Measurements from ENCODE around the gene GRK3.

Gene GRK3

DNA sequence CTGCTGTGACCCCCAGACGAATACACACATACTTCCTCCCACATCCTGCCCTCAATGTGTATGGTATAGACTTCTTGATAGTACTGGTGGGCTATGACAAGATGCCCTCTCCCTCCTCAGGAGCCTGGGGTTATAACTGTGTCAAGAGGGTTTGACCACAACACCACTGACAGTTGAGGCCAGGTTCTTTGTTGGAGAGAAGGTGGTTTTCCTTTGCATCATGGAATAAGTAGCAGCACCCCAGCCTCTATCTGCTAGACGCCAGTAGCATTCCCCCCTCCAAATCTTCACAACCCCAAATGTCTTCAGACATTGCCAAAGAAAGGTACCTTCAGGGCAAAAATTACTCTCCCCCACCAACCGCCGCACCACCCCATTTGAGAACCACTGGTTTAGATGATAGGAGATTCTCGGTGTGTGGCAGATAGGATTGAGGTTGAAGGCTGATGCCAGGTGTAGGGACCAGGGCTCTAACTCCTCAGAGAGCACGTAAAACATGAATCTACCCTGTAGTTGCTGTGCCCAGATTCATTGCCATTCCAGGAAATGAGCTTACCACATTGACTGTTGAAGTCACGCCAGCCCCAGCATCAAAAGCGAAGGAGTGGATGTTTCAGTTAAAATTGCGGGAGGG, 172.0 kb downstream of the GRK3 start:
- DNase-seq (ENCODE audit: low spot score) = no peak

DNA sequence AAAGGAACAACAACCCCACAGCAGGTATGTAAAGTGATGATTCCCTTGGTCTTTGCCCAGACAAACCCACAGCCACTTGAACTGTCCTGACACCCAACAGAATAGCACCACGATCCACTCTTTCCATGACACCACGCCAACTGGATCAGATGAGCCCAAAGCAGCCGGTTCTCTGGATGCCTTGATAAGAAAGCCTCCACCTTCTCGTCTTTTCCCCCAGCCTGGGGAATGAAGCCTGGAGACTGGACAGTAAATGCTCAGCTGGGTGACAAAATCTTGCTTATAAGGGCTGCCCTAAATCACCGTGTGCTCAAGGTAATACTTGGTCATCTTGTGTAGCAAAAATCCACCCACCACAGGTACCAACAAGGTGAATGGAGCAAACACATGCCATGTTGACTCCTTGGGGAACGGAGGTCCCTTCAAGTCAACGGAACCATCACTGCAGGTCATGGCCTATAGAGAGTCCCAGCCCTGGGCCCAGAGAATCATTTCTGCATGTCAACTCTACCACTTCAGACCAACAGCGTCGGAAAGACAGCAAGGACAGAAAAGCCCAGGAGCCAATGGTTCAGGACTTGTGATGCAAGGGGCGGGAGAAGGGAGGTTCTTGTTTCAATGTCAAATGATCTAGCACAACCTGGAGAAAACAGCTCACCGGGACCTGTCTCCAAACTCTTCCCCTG, 175.3 kb downstream of the GRK3 start:
- no peak for DNase-seq (ENCODE audit: low spot score)

DNA sequence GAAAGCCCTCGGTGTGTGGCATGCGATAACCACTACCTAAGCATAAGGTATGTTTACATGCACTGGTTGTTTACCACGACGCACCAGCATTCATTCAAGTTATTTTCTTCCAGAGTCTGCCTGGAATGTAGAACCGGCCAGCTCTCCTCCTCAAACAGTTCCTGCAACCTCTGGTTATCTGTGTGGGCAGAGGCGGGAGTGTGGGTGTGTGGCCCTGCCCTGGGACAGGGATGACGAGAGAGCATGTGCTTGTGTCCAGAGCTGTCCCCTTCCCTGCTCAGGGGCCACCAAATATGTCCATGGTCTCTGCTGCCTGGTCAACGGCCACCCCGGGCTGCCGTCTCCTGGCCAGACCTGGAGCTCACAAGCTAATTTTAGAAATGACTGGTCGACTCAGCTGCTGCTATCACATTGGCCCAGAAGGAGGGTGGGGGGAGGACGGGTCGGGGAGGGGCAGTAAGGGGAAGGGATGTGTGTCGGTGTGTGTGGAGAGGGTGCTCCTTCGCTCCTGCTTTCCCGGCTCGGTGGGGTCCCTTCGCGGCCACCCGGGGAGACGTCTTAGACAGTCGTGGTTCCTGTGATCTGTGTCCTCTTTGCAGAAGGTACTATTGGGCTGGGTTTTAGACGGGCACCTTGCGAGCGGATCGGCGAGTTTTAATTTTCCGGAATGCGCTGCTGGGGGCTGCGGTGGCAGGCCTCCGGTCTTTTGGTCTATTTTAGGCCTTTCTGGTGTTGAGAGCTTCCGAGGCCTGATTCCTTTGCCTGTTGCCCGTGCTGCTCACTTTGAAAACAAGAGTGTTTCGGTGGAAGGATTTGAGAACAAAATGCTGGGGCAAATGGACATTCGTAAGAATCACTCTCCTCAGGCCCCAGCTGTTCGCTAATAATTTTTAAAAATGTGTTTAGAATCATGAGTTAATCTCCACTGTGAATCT, 177.5 kb downstream of the GRK3 start, which contains the start of gene MYO18B:
Gene MYO18B (plus strand): TSS at position 497 of the 935 bp plus-strand sequence. CDS start 18,905 bp downstream, outside the sequence.
- DNase-seq (ENCODE audit: low spot score) = no peak

DNA sequence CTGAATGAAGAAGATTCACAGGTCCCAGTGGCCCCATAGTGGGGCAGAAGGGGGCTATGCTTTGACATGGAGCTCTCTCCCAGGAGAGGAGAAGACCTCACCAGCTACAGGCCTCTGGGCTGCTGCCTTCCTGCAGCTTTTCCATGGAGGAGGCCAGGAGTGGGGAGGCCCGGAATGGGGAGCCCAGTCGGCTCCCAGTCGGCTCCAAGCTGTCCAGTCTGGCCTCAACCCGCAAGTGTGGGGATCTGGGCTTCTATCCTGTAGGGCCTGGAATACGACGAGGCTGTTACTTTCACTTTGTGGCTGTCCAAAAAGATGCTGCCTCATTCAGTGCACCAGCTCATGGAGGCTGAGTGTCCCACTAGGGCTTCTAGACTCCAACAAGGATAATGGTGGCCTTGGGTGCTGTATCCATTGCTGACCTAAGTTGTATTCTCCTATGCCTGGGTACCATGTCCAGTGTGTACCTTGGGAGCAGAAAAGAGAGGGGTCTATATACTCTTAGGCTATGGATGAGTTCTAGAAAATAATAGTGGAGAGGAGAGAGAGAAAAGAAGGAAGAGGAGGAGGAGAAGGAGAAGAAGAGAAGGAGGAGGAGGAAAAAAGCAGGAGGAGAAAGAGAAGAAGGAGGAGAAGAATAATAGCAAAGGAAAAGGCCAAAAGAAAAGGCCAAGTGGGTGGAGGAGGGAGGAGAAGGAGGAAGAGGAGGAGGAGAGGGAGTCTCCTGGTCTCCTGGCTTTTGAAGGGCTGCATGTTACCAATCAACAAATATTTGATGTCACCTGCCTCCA, 178.6 kb downstream of the GRK3 start:
- DNase-seq (ENCODE audit: low spot score) = no peak

DNA sequence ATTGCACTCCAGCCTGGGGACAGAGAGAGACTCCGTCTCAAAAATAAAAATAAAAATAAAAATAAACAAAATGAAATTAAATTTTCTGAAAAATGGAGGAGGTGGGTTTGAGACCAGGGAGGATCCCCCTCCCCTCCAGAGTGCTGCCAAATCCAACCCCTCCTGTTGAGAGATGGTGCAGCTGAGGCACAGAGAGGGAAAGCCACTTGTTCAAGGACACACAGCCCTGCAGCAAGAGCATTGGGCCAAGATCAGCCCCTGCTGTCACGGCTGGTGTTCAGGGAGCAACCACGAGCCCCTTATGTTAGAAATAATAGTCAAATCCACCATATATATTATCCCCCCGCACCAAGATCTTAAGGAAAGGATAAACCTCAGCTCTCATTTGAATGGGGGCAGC, 180.2 kb downstream of the GRK3 start:
- no peak for DNase-seq (ENCODE audit: low spot score)

DNA sequence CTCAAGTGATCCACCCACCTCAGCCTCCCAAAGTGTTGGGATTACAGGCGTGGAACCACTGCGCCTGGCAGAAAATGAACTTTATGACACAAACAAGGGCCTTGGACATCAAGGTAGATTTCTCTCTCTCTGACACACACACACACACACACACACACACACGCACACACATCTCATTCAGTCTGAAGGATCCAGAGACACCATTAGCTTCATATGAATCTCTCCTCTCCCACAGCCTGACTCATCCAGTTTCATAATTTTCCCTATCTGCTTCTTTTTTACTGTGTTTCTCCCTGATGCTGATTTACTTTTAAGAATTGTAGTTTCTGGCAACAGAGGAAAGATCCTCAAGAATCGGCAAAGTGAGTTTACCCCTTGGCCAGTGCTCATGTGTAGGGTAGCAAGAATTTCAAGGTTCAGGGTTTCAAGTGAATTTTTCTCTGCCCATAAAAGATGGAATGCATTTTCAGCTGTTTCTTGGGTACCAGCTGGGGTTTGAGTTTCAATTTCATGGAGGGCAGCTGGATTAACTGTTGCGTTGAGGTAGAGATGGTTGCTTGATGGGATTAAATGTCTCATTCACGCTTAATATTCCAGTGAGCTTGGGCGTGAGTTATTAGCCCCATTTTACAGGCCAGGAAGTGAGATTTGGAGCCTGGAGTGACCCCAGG, 181.0 kb downstream of the GRK3 start:
- peak; percentile 47 for DNase-seq (ENCODE audit: low spot score)

DNA sequence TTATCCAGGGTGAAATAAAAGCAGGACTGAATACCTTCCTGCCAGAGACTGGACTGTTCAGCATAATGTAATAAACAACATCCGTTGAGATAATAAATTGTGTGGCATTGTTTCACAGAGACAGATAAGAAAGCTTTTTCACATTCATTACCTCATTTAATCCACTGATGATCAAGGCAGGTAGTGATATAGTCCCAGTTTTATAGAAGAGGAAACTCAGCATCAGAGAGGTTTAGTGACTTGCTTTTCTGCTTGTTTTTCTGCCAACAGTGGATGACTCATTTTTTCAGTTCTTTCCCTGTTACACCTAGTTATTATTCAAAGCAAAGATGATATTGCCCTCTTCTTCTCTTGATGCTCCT, 181.5 kb downstream of the GRK3 start:
- peak; percentile 40 for DNase-seq (ENCODE audit: low spot score)

DNA sequence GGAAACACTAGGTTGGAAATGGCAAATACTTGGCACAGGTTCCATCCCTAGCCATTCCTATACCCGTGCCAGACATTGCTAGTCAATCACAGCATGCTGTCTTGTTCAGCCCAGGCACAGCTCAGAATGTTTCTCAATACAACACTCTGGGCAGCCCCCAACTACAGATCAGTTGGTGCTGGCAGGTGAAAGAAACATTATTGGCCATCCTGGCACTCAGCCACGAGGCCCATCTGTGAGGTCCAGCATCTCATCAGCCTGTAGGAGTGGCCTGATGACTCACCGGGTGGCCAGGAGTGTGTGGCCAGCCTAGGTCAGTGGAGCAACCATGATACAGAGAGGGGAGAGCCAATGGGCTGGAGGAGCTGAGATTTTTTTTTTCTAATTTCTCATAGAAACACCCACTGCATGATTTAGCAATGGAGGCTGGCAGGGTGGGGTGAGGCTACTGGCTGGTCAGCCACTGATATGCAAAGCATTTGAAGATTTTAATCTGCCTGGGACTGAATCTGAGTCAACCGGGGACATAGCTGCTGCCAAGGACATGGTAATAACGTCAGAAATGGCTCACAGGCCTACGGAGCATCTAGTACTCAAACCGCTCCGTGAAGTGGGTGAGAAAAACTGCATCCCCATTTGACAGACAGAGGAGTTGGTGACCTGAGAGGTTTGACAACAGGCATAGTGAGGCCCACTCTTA, 182.9 kb downstream of the GRK3 start:
- peak; percentile 98 for DNase-seq (ENCODE audit: low spot score)

DNA sequence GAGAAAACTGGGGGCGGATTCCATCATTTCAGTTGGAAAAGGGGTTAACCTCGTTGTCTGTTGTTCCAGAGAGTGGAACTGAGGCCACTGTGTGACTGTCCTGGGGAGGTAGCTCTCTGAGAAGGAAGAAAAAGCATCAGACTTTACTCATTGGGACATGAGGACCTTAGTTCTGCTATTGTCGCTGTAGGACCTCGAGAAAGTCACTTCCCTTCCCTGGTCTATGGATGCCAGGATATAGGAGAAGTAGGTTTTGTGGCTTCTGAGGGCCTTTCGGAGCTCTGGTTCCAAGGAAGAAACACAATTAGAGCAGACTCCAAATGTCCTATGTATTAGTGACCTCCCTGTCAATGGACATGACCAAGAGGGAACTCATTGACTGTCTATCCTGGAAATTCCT, 183.7 kb downstream of the GRK3 start:
- no peak for DNase-seq (ENCODE audit: low spot score)

DNA sequence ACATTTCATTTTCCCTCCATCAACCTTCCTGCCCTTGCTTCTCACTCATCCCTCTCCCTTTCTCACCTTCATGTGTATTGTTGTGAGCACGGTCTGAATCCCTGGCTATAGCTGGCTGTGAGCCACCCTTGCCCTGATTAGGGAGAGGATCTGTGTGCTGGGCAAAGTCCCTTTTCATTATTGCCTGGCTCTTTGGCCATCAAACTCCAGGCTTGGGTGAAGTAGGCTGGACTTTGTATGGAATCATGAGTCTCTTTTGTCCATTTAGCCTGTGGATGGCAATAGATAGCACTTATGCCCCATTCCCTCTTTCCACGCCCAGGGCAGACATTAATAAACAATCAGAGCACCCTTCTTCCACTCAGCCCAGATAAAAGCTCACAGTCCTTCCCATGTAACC, 184.2 kb downstream of the GRK3 start:
- no peak for DNase-seq (ENCODE audit: low spot score)

DNA sequence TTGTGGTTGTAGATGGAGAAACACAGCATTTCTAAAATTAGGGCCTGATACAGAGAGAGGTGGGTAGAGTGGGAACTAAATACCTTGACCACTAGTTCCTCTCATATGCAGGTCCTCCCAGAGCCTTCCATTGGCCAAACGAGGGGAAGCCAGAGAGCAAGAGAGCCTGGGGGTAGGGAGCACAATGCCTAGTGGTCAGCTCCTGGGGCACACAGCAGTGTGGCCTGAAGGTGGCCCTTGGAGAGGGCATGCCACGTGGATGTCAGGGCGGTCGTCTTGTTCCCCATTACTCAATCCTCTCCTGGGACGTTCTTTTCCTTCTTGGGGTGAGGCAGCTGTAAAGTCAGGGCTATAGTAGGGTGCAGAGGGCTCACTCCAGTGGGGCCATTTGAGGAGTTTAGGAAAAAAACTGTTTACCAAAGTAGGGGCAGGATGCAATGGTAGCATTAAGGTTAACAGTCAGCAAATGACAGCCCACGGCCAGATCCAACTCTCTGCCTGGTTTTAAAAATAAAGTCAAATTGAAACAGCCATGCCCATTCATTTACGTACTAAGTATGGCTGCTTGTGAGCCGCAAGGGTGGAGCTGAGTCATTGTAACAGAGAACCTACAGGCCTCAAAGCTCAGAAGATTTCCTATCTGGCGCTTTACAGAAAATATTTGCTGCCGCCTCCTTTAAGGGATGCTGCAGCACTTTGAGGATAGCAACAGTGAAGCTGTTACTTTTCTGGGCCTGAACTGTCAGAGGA, 185.1 kb downstream of the GRK3 start:
- no peak for DNase-seq (ENCODE audit: low spot score)

DNA sequence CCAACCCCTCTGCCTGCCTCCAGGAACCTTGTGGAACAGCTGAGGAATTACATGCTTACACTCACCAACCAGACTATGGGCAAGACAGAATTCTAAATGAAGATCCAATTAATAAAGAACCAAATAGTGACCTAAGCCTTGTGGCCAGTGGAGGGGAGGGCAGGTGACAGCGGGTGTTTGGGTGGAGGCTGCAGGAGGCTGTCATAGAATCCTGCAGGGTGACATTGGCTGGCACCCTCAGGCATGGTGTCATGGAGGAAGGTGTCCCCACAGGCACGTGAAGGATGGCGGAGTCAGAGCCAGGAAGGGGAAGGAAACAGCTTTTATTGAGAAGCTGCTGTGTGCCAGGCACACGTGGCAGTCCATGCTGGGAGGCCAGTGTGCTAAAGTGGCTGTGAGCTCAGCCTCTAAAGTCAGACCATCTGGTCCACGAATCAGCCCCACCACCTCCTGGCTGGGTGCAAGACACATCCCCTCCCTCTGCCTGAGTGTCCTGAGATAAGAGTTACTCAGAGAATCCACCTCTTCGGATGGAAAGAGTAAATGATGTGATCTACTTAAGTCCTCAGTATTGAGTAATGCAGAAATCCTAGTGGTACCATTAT, 186.2 kb downstream of the GRK3 start:
- DNase-seq (ENCODE audit: low spot score) = no peak

DNA sequence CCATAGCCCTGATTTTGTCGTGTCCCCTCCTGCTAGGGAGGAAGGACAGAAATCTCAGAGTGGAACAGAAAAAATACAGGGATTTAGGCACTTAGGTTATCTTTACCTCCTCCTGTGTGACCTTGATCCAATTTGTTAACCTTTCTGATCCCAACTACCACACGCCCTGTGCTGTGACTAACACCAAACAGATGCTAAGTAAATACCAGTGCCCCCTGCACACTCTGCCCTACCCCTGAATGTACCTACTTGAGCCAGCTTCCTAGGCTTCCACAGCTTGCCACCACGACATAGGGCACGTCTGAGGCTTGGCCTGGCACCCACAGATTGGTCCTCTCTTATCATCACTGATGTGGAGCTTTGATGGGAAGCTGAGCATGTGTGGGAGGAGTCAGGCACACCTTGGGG, 186.7 kb downstream of the GRK3 start:
- no peak for DNase-seq (ENCODE audit: low spot score)

DNA sequence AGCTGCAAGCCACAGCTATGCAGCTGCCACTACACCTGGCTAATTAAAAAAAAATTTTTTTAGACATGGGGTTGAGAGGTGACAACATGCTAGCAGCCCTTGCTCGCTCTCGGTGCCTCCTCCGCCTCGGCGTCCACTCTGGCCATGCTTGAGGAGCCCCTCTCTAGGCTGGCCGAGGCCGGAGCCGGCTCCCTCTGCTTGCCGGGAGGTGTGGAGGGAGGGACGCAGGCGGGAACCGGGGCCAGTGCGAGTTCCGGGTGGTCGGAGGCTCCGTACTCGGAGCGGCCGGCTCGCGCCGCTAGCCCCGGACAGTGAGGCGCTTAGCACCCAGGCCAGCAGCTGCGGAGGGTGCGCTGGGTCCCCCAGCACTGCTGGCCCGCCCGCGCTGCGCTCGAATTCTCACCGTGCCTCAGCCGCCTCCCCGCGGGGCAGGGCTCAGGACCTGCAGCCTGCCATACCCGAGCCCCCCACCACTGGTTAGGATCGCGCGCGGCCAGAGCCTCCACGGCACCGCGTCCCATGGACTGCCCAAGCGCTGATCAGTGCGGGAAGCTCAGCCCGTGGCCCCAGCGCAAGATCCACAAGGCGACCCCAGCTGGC, 188.2 kb downstream of the GRK3 start:
- no peak for DNase-seq (ENCODE audit: low spot score)

DNA sequence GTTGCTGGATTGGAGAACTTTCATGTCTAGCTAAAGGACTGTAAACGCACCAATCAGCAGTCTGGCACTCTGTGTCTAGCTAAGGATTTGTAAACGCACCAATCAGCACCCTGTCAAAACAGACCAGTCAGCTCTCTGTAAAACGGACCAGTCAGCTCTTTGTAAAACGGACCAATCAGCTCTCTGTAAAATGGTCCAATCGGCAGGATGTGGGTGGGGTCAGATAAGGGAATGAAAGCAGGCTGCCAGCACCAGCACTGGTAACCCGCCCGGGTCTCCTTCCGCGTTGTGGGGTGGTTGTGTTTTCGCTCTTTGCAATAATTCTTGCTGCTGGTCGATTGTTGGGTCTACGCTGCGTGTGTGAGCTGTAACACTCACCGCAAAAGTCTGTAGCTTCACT, 188.8 kb downstream of the GRK3 start:
- no peak for DNase-seq (ENCODE audit: low spot score)

DNA sequence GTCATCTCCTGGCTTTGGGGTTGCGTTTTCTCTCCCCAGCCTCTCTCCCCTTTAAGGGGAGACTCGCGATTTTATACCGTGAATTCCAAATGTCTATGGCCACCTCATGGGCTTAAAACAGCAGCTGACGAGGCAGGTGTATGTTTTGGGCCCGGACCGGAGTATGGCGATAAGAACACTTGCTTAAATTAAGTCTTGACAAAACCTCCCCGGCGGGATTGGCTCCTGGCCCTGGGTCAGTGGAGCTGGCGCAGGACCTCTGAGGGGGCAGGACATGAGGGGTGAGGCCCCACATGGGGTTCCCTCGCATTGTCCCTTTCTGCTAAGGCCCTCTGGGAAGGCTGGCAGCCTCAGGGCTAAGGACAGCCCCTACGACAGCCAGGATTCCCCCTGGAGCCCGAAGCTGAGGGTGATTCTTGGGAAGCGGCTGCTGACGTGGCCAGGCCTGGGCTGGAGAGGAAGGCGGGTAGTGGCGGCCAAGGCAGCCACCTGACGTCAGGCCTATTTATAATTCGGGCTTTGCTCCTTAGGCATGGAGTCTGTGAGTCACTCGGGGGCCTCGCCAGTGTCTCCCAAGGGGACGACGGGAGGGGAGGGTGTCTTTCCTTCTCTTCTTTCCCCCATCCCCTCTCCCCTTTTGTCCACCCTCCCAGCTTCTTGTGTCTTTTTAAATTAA, 190.2 kb downstream of the GRK3 start:
- peak; percentile 67 for DNase-seq (ENCODE audit: low spot score)

DNA sequence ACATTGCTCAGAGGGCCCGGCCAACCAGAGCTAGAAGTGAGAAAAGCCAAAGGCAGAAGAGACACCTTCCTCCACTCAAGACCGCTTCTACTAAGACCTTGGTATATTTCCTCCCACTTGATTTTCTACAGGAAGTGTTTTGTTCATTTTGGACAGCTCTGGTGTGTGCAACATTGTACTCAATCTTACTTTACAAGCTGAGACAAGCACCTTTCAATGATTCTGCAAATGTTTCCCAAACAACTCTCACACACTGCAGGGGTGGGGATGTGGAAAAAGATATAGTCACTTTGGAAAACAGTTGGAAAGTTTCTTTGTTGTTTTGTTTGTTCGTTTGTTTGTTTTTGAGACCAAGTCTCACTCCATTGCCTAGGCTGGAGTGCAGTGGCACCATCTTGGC, 193.2 kb downstream of the GRK3 start:
- no peak for DNase-seq (ENCODE audit: low spot score)

DNA sequence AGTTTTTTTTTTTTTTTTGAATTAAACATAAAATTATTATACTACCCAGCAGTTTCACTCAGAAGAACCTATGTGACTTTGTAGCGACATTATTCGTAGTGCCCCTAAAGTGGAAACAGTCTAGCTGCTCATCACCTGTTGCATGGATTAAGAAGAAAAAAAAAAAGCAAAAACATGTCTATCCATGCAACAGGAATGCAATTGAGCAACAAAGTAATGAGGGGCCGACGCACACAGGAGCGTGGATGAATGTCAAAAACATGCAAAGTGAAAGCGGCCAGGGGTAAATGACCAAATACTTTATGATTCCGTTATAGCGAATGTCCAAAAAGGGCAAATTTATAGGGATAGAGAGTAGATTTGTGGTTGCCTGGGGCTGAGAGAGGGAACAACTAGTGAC, 193.8 kb downstream of the GRK3 start:
- no peak for DNase-seq (ENCODE audit: low spot score)

DNA sequence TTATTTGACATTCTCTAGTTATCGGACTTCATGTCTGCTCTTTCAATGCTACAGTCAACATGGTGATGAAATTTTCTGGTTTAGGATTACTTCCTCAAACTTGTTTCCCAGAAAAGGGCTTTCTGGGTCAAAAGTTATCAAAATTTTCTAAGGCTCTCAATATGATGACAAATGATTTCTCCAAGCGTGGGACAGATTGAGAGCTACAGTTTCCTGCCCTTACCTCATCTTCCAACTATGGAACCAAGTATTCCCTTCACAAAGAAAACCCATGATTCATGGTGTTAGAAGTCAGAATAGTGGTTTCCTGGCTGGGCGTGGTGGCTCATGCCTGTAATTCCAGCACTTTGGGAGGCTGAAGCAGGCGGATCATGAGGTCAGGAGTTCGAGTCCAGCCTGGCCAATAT, 195.4 kb downstream of the GRK3 start:
- peak; percentile 88 for DNase-seq (ENCODE audit: low spot score)
